CD14-positive monocyte (primary cell): ENCODE measurements around the gene COL25A1. TPM values are rescaled to one million over a fixed set of nuclear protein-coding genes. Genes with fewer than 3 reads are reported as not detected.
A peak's percentile ranks its signal among the peaks of the same experiment; 100 is the strongest.

Source experiments
- DNase-seq, 3 donors: peaks; one replicate each; pipeline ENCODE4 v3.0.0-alpha.2; 2011 to 2022
- H2AFZ ChIP-seq: 2 replicates; pipeline ENCODE4 v1.6.0; 2012; ENCODE audit warnings: mild to moderate bottlenecking, low read depth, low read length, inconsistent platforms; ENCODE audit not compliant: insufficient read depth, poor library complexity, severe bottlenecking
- H3K27ac ChIP-seq, 2 donors: 1 replicate in 1 of 2; 2 replicates in 1 of 2; pipeline ENCODE4 v1.5.1; 2012 to 2013; ENCODE audit warnings: low read length in 2 of 2, control low read depth in 1 of 2, inconsistent platforms in 1 of 2, low read depth in 1 of 2, mild to moderate bottlenecking in 1 of 2
- H3K27me3 ChIP-seq, 2 donors: one replicate each; pipeline versions ENCODE4 v1.6.0 to v1.6.1; 2011 to 2013; ENCODE audit warnings: low read length in 2 of 2; ENCODE audit not compliant: control insufficient read depth in 2 of 2, insufficient read depth in 2 of 2
- H3K36me3 ChIP-seq, 2 donors: replicated peaks in 1 of 2; 1 replicate in 1 of 2; 2 replicates in 1 of 2; pipeline versions ENCODE4 v1.5.1 to v1.6.1; 2012 to 2013; ENCODE audit warnings: low read length in 2 of 2, control low read depth in 1 of 2, inconsistent platforms in 1 of 2, mild to moderate bottlenecking in 1 of 2; ENCODE audit not compliant: insufficient read depth in 2 of 2, control insufficient read depth in 1 of 2
- H3K4me1 ChIP-seq, 2 donors: 1 replicate in 1 of 2; 2 replicates in 1 of 2; pipeline versions ENCODE4 v1.5.1 to v1.6.1; 2012 to 2013; ENCODE audit warnings: low read length in 2 of 2, control low read depth in 1 of 2, inconsistent platforms in 1 of 2, mild to moderate bottlenecking in 1 of 2, moderate library complexity in 1 of 2; ENCODE audit not compliant: insufficient read depth in 2 of 2, control insufficient read depth in 1 of 2
- H3K4me2 ChIP-seq: replicated peaks from 2 replicates; pipeline ENCODE3; 2012; ENCODE audit warnings: low read length, moderate library complexity, mild to moderate bottlenecking; ENCODE audit not compliant: poor library complexity, severe bottlenecking; ENCODE audit errors: extremely low read depth
- H3K4me3 ChIP-seq, 3 experiments: fragments of 200-600 bp in 1 of 3; sonication (generic) in 1 of 3; replicated peaks in 1 of 3; 1 replicate in 2 of 3; 2 replicates in 1 of 3; pipeline ENCODE4 v1.5.1; 2011 to 2013; ENCODE audit warnings: low read length in 3 of 3, mild to moderate bottlenecking in 3 of 3, control low read depth in 2 of 3, low read depth in 2 of 3, inconsistent platforms in 1 of 3, moderate library complexity in 1 of 3
- H3K79me2 ChIP-seq: 2 replicates; pipeline ENCODE4 v1.6.0; 2012; ENCODE audit warnings: mild to moderate bottlenecking, control low read depth, inconsistent platforms, low read length, moderate library complexity; ENCODE audit not compliant: insufficient read depth
- H3K9ac ChIP-seq: 2 replicates; pipeline ENCODE4 v1.6.0; 2017; ENCODE audit warnings: low read length, mild to moderate bottlenecking; ENCODE audit not compliant: insufficient read depth, poor library complexity, severe bottlenecking
- H3K9me3 ChIP-seq, 2 donors: replicated peaks in 1 of 2; 1 replicate in 1 of 2; 2 replicates in 1 of 2; pipeline versions ENCODE4 v1.5.1 to v1.6.1; 2012 to 2013; ENCODE audit warnings: low read length in 2 of 2, control low read depth in 1 of 2; ENCODE audit not compliant: control insufficient read depth in 1 of 2, insufficient read depth in 1 of 2
- H4K20me1 ChIP-seq: 2 replicates; pipeline ENCODE4 v1.6.0; 2012; ENCODE audit warnings: mild to moderate bottlenecking, low read length, control low read depth, moderate library complexity; ENCODE audit not compliant: insufficient read depth
- H3K27ac Mint-ChIP-seq, 7 donors: one replicate each; pipeline ENCODE4 v1.8.0; 2020; ENCODE audit warnings: mild to moderate bottlenecking in 7 of 7, mixed read lengths in 7 of 7, moderate library complexity in 6 of 7, inconsistent platforms in 2 of 7
- H3K27me3 Mint-ChIP-seq, 3 donors: one replicate each; pipeline ENCODE4 v1.8.0; 2021 to 2022; ENCODE audit warnings: low read depth in 3 of 3, mild to moderate bottlenecking in 3 of 3, mixed read lengths in 3 of 3, moderate library complexity in 3 of 3, inconsistent platforms in 1 of 3
- H3K36me3 Mint-ChIP-seq, 2 donors: one replicate each; pipeline ENCODE4 v1.8.0; 2020; ENCODE audit warnings: mixed read lengths in 2 of 2, inconsistent platforms in 1 of 2, mild to moderate bottlenecking in 1 of 2
- H3K4me1 Mint-ChIP-seq: one replicate; pipeline ENCODE4 v1.8.0; 2020; ENCODE audit warnings: mild to moderate bottlenecking, mixed read lengths
- H3K4me3 Mint-ChIP-seq, 2 donors: one replicate each; pipeline ENCODE4 v1.8.0; 2020; ENCODE audit warnings: mild to moderate bottlenecking in 2 of 2, mixed read lengths in 2 of 2, moderate library complexity in 1 of 2
- H3K9me3 Mint-ChIP-seq, 7 donors: one replicate each; pipeline ENCODE4 v1.8.0; 2020 to 2022; ENCODE audit warnings: mixed read lengths in 7 of 7, mild to moderate bottlenecking in 6 of 7, moderate library complexity in 6 of 7, inconsistent platforms in 2 of 7
- CTCF ChIP-seq: fragments of 200-600 bp; IDR thresholded peaks from one replicate; pipeline ENCODE4 v1.8.0; 2022; ENCODE audit warnings: antibody characterized with exemption, mild to moderate bottlenecking
- WGBS: methylation state at CpG from one replicate; pipeline ENCODE4 v1.1.5; 2013; ENCODE audit warnings: missing lambda C conversion rate; ENCODE audit not compliant: insufficient coverage; 5-methylcytosine and 5-hydroxymethylcytosine counted together
- intact Hi-C, 2 donors: fragments of 100-400 bp; cut with micrococcal nuclease; formaldehyde crosslinking; loops; one replicate each; pipeline versions ENCODE4 v1.15.0 to v1.15.1; 2023
- polyA plus RNA-seq, 3 donors: library from polyadenylated mRNA; depleted of rRNA in 1 of 3; unstranded in 2 of 3; stranded (reverse) in 1 of 3; fragments of 300-500 nt in 2 of 3; fragments of >200 nt in 1 of 3; fragmentation: Illumina TruSeq in 2 of 3; gene quantifications; 1 replicate in 2 of 3; 2 replicates in 1 of 3; pipeline ENCODE4 v1.2.3, GENCODE V29; 2012 to 2021

The COL25A1 gene
- polyA plus RNA-seq, 3 donors: not detected

DNA sequence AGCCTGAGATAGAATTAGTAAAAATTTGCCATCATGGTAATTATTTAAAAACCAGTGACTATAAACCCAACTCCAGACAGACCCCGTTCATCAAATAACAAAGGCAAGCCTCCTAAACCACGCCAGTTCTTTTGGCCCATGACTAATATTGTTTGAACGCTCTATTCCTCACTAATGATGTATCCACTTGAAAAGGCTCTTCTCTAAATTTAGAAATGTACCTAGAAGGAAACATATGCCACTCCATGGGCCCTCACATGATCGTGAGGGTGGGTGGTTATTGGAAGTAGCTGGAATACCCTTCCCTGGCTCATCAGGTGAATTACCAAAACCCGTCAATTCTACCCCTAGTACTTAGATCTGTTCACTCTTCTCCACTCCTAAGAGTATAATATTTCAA lies 249.2 kb downstream of the COL25A1 start:
- 55% methylated on average over 3 of the region's 5 CpGs for WGBS
- intact Hi-C loops: no loop called here

DNA sequence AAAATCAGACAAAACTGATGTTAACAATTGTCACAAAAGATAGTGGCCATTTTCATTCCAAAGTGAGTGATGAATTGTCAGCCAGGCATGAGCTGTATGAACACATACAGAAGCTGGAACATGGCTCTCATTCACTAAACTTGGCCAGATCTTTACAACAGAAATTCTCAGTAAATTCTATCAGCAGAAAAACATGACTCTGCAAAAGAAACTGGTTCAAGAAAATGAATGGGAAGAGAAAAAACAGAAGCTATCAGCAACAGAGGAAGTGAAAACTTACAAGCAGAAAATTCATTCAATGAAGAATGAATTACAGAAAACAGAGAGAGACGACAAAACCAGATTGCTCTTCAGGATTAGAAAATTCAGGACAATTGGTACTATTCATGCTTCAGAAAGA lies 249.6 kb downstream of the COL25A1 start:
- Mint-ChIP-seq H3K4me3 (peak overlapping the region in 1 of 2 donors; percentile 1), H3K4me1 (peaks cover 21% of the 10 kb centered on the region), H3K9me3 (no peaks in the 10 kb centered on the region), H3K27me3 (peaks cover 0 to under 1% (median 0%) of the 10 kb centered on the region in 3 donors), H3K36me3 (no peaks in the 10 kb centered on the region), H3K27ac (peak overlapping the region in 4 of 7 donors; percentile 4 to 67 (median 6))
- TF ChIP-seq CTCF: no peak
- H3K27ac ChIP-seq: no peak overlapping the region
- no peak overlapping the region for H3K4me2 ChIP-seq
- no peaks in the 10 kb centered on the region for H3K27me3 ChIP-seq
- WGBS: 0% methylated on average over 1 of the region's 1 CpG
- H3K9ac ChIP-seq: no peak overlapping the region
- no peaks in the 10 kb centered on the region for H3K9me3 ChIP-seq
- no peak overlapping the region for H2AFZ ChIP-seq
- no peaks in the 10 kb centered on the region for H4K20me1 ChIP-seq
- DNase-seq: no peak
- H3K36me3 ChIP-seq: no peaks in the 10 kb centered on the region
- no peaks in the 10 kb centered on the region for H3K79me2 ChIP-seq
- no peak overlapping the region for H3K4me3 ChIP-seq
- H3K4me1 ChIP-seq: peaks cover 9 to 23% of the 10 kb centered on the region in 2 donors
- intact Hi-C loops: no loop called here

More for the DNA sequence above, 249.2 kb downstream of the COL25A1 start:
- H3K27me3 ChIP-seq: no peaks in the 10 kb centered on the region
- no peaks in the 10 kb centered on the region for H3K36me3 ChIP-seq
- peaks cover 9 to 23% of the 10 kb centered on the region in 2 donors for H3K4me1 ChIP-seq
- no peak overlapping the region for H3K27ac ChIP-seq
- no peak overlapping the region for H3K9ac ChIP-seq
- no peaks in the 10 kb centered on the region for H3K9me3 Mint-ChIP-seq
- no peak overlapping the region for H2AFZ ChIP-seq
- H3K9me3 ChIP-seq: no peaks in the 10 kb centered on the region
- H3K27ac Mint-ChIP-seq: peak overlapping the region in 1 of 7 donors; percentile 67
- TF ChIP-seq CTCF: no peak
- no peak overlapping the region for H3K4me2 ChIP-seq
- H3K36me3 Mint-ChIP-seq: no peaks in the 10 kb centered on the region
- H3K4me1 Mint-ChIP-seq: peaks cover 21% of the 10 kb centered on the region
- no peak overlapping the region for H3K4me3 ChIP-seq
- no peak for DNase-seq
- no peaks in the 10 kb centered on the region for H4K20me1 ChIP-seq
- H3K27me3 Mint-ChIP-seq: no peaks in the 10 kb centered on the region
- no peaks in the 10 kb centered on the region for H3K79me2 ChIP-seq
- peak overlapping the region in 1 of 2 donors; percentile 1 for H3K4me3 Mint-ChIP-seq
